Esophagus (tissue), 2 donors: ENCODE results near the gene ZNF425. TPM values are rescaled to one million over a fixed set of nuclear protein-coding genes. Genes with fewer than 3 reads are reported as not detected.
"Not testable (repeated sequence)": the region's sequence is repeated elsewhere in the genome, so short reads cannot be mapped to it uniquely, and the experiment has no call there.

Experiments used
- H3K27ac ChIP-seq, 2 donors: one replicate each; pipeline ENCODE4 v1.5.1; 2013; ENCODE audit warnings: low read depth in 2 of 2, mild to moderate bottlenecking in 2 of 2, inconsistent platforms in 1 of 2, low read length in 1 of 2, moderate library complexity in 1 of 2
- H3K27me3 ChIP-seq, 2 donors: one replicate each; pipeline ENCODE4 v1.6.1; 2013; ENCODE audit warnings: low read length in 2 of 2, control low read depth in 1 of 2, mild to moderate bottlenecking in 1 of 2; ENCODE audit not compliant: insufficient read depth in 2 of 2, control insufficient read depth in 1 of 2
- H3K36me3 ChIP-seq, 2 donors: one replicate each; pipeline ENCODE4 v1.6.1; 2013; ENCODE audit warnings: low read length in 1 of 2; ENCODE audit not compliant: control insufficient read depth in 2 of 2, insufficient read depth in 2 of 2
- H3K4me1 ChIP-seq, 2 donors: one replicate each; pipeline ENCODE4 v1.6.1; 2013; ENCODE audit warnings: low read length in 1 of 2; ENCODE audit not compliant: control insufficient read depth in 2 of 2, insufficient read depth in 2 of 2
- H3K4me3 ChIP-seq, 2 donors: one replicate each; pipeline ENCODE4 v1.5.1; 2013; ENCODE audit warnings: low read length in 2 of 2, mild to moderate bottlenecking in 2 of 2, low read depth in 1 of 2, moderate library complexity in 1 of 2
- H3K9me3 ChIP-seq, 2 donors: one replicate each; pipeline ENCODE4 v1.6.1; 2013; ENCODE audit warnings: mild to moderate bottlenecking in 2 of 2, low read depth in 1 of 2, low read length in 1 of 2, moderate library complexity in 1 of 2; ENCODE audit not compliant: control insufficient read depth in 2 of 2, insufficient read depth in 1 of 2
- WGBS, 2 donors: extraction: QIAGEN DNeasy Blood & Tissue Kit; methylation state at CpG; one replicate each; pipeline ENCODE4 v1.1.7; 2013; 5-methylcytosine and 5-hydroxymethylcytosine counted together
- polyA plus RNA-seq, 2 donors: library from polyadenylated mRNA; stranded (reverse); fragments of 200-250 nt; gene quantifications; one replicate each; pipeline ENCODE4 v1.2.3, GENCODE V29; 2013
- donor health status: healthy with polysubstance abuse.
- donor health status: Bipolar disorder and iron deficiency.

Gene ZNF425
- polyA plus RNA-seq, 2 donors: 1.5 to 1.9 TPM

GRCh38 chr7:149100821-149101220, 25.3 kb downstream of the ZNF425 start:
- 93% methylated on average over 2 of the region's 2 CpGs for WGBS, 2 donors
- H3K4me3 ChIP-seq: no peak overlapping the region
- no peaks in the 10 kb centered on the region for H3K27me3 ChIP-seq
- peaks cover 4% of the 10 kb centered on the region in 2 donors for H3K9me3 ChIP-seq
- H3K36me3 ChIP-seq: peaks cover 3 to 15% of the 10 kb centered on the region in 2 donors
- no peak overlapping the region for H3K27ac ChIP-seq
- H3K4me1 ChIP-seq: no peaks in the 10 kb centered on the region

GRCh38 chr7:149099058-149099457, 27.1 kb downstream of the ZNF425 start:
- Histone ChIP-seq H3K27ac (no peak overlapping the region), H3K36me3 (peaks cover 0 to 7% of the 10 kb centered on the region in 2 donors), H3K4me3 (no peak overlapping the region), H3K4me1 (no peaks in the 10 kb centered on the region), H3K27me3 (no peaks in the 10 kb centered on the region), H3K9me3 (no peaks in the 10 kb centered on the region)
- WGBS, 2 donors: 89% methylated on average over 6 of the region's 6 CpGs

DNA sequence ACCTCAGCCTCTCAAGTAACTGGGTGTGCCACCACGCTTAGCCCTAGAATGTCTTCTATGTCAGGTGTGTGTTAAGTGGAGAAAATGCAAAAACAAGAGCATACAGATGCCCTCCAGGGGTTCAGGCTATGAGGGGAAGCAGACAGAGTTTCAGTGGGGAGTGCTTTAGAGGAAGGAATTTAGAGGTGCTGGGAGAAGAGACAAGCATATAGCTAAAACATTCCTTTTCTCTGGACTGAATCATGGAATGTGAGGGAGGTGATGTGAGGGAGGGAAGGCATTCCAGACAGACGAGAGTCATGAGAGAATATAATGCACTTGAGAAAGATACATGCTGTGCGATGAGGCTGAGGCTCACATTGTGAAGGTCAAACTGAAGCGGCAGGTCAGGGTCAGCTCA, 29.0 kb downstream of the ZNF425 start:
- Histone ChIP-seq H3K9me3 (no peaks in the 10 kb centered on the region), H3K4me1 (no peaks in the 10 kb centered on the region), H3K27me3 (no peaks in the 10 kb centered on the region), H3K4me3 (no peak overlapping the region), H3K27ac (no peak overlapping the region), H3K36me3 (no peaks in the 10 kb centered on the region)
- WGBS, 2 donors: 81 to 82% methylated on average over 4 of the region's 4 CpGs

DNA sequence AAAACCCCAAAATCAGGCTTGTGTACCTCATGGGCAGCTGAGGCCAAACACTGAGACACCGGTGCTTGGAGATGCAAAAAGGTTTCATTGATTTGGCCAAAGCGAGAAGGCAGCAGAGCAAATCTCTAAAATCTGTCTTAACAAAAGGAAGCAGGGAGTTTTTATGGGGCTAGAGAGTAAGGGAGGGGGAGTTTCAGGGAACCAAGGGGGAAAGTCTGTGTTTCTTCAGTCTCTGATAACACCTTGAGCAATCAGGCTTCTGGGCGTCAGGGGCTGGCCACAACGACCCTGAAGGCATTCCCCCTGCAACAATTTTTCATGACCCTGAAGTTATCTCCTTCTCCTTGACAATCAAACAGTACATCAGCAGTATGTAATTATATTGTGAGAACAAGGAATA, 32.9 kb downstream of the ZNF425 start:
- H3K36me3 ChIP-seq: no peaks in the 10 kb centered on the region
- H3K4me1 ChIP-seq: no peaks in the 10 kb centered on the region
- H3K4me3 ChIP-seq: no peak overlapping the region
- WGBS, 2 donors: 64 to 77% methylated on average over 4 of the region's 4 CpGs
- H3K9me3 ChIP-seq: no peaks in the 10 kb centered on the region
- no peaks in the 10 kb centered on the region for H3K27me3 ChIP-seq
- no peak overlapping the region for H3K27ac ChIP-seq

DNA sequence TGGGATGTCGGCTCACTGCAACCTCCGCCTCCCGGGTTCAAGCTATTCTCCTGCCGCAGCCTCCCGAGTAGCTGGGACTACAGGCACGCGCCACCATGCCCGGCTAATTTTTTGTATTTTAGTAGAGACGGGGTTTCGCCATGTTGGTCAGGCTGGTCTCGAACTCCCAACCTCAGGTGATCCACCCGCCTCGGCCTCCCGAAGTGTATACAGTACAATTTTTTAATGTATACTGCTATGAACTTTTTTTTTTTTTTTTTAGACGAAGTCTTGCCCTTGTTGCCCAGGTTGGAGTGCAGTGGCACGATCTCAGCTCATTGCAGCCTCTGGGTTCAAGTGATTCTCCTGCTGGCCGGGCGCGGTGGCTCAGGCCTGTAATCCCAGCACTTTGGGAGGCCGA, 33.9 kb downstream of the ZNF425 start:
- H3K27me3 ChIP-seq, H3K9me3 ChIP-seq, H3K4me3 ChIP-seq, H3K4me1 ChIP-seq, H3K36me3 ChIP-seq, H3K27ac ChIP-seq: not testable (repeated sequence)
- WGBS, 2 donors: 96 to 97% methylated on average over 20 of the region's 20 CpGs

GRCh38 chr7:149090397-149091195, 35.5 kb downstream of the ZNF425 start, which contains the start of gene ZNF786:
ZNF786 (minus strand) TSS chr7:149090718; CDS start chr7:149090640, 78 bp downstream.
- WGBS, 2 donors: 0 to 1% methylated on average over 73 to 77 of the region's 77 CpGs
- no peaks in the 10 kb centered on the region for H3K9me3 ChIP-seq
- no peaks in the 10 kb centered on the region for H3K4me1 ChIP-seq
- H3K4me3 ChIP-seq: peak within 1 kb of the TSS; percentile 69 to 95
- no peaks in the 10 kb centered on the region for H3K27me3 ChIP-seq
- no peaks in the 10 kb centered on the region for H3K36me3 ChIP-seq
- H3K27ac ChIP-seq: peak within 1 kb of the TSS; percentile 98 to 99

DNA sequence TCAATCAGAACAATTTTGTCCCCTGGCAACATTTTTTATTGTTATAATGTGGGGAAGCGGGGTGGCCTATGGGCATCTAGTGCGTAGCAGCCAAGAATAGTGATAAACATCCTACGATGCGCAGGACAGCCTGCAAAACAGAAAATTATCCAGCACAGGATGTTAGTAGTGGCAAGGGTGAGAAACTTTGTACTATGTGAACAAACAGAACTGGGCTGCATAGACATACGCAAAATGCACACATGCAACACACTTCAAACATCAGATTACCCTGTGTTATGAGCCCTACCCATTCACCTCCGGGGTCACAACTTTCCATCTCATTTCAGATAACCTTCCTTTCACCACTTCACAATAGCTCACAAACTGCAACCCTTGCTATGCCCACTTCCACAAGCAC, 38.7 kb downstream of the ZNF425 start:
- WGBS, 2 donors: 89 to 95% methylated on average over 6 of the region's 6 CpGs
- Histone ChIP-seq H3K36me3 (no peaks in the 10 kb centered on the region), H3K9me3 (no peaks in the 10 kb centered on the region), H3K4me3 (no peak overlapping the region), H3K27me3 (no peaks in the 10 kb centered on the region), H3K4me1 (no peaks in the 10 kb centered on the region), H3K27ac (no peak overlapping the region)

DNA sequence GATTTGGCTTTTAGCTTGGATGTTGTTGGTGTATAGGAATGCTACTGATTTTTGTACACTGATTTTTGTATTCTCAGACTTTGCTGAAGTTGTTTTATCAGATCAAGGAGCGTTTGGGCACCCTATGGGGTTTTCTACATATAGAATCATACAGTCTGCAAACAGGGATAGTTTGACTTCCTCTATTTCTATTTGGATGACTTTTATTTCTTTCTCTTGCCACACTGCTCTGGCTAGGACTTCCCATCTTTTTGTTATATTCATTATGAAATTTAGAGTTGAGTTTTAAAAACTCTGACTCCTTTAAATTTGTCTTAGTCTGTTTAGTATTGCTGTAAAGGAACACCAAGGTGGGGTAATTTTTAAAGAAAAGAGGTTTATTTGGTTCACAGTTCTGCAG, 40.3 kb downstream of the ZNF425 start:
- Histone ChIP-seq H3K27ac (no peak overlapping the region), H3K9me3 (no peaks in the 10 kb centered on the region), H3K27me3 (no peaks in the 10 kb centered on the region), H3K36me3 (no peaks in the 10 kb centered on the region), H3K4me3 (no peak overlapping the region), H3K4me1 (no peaks in the 10 kb centered on the region)
- 79 to 87% methylated on average over 1 of the region's 1 CpG for WGBS, 2 donors

- Histone ChIP-seq H3K4me3 (no peak overlapping the region), H3K4me1 (no peaks in the 10 kb centered on the region), H3K9me3 (no peaks in the 10 kb centered on the region), H3K27ac (no peak overlapping the region), H3K27me3 (no peaks in the 10 kb centered on the region), H3K36me3 (peaks cover 0 to 2% of the 10 kb centered on the region in 2 donors)
- 91 to 95% methylated on average over 2 of the region's 2 CpGs for WGBS, 2 donors
These were observed 41.7 kb downstream of the ZNF425 start for GRCh38 chr7:149084407-149084806.

- Histone ChIP-seq H3K4me3 (no peak overlapping the region), H3K27ac (no peak overlapping the region), H3K27me3 (no peaks in the 10 kb centered on the region), H3K9me3 (no peaks in the 10 kb centered on the region), H3K4me1 (no peaks in the 10 kb centered on the region), H3K36me3 (peaks cover 0 to 2% of the 10 kb centered on the region in 2 donors)
- 96 to 97% methylated on average over 6 of the region's 6 CpGs for WGBS, 2 donors
These were observed 44.2 kb downstream of the ZNF425 start for GRCh38 chr7:149081914-149082313.
